SK-N-MC (cell line): ENCODE measurements around the gene DCLRE1A.

Experiments used
- FOXP2 ChIP-seq: optimal IDR thresholded peaks from 2 replicates; pipeline ENCODE3; 2011; ENCODE audit warnings: mild to moderate bottlenecking, moderate library complexity; ENCODE audit not compliant: insufficient read depth; ENCODE audit errors: extremely low read length, control extremely low read depth
- POLR2AphosphoS5 ChIP-seq: IDR thresholded peaks from 2 replicates; pipeline ENCODE4 v1.6.1; 2012; ENCODE audit warnings: mild to moderate bottlenecking, low read depth, low read length, borderline replicate concordance

- TF ChIP-seq POLR2AphosphoS5: no peak
- TF ChIP-seq FOXP2: no peak
Observed at GRCh38 chr10:113891476-113891875, 37.6 kb upstream of the DCLRE1A start.
